ENCODE results near the gene ZNF274.

The ZNF274 gene

GRCh38 chr19:58203814-58204475 is 21.1 kb downstream of the ZNF274 start:
- no peaks in the 10 kb centered on the region for H3K4me1 Mint-ChIP-seq
- H3K36me3 Mint-ChIP-seq (ENCODE audit: low read depth) = peaks cover 98% of the 10 kb centered on the region
- no peak overlapping the region for H3K27ac Mint-ChIP-seq
- no peak overlapping the region for H3K4me3 Mint-ChIP-seq
- H3K9me3 Mint-ChIP-seq = peaks cover 87% of the 10 kb centered on the region
- no peak for TF ChIP-seq CTCF (IDR thresholded peaks at IDR 0.05; ENCODE audit: unreplicated experiment in 3 of 3)
- H3K27me3 Mint-ChIP-seq (ENCODE audit: low read depth) = peaks cover 5% of the 10 kb centered on the region

GRCh38 chr19:58204566-58204965 is 21.7 kb downstream of the ZNF274 start:
- no peak for TF ChIP-seq CTCF (IDR thresholded peaks at IDR 0.05; ENCODE audit: unreplicated experiment in 3 of 3)
- no peak overlapping the region for H3K27ac Mint-ChIP-seq
- peaks cover 98% of the 10 kb centered on the region for H3K36me3 Mint-ChIP-seq (ENCODE audit: low read depth)
- peaks cover 90% of the 10 kb centered on the region for H3K9me3 Mint-ChIP-seq
- no peaks in the 10 kb centered on the region for H3K4me1 Mint-ChIP-seq
- H3K27me3 Mint-ChIP-seq (ENCODE audit: low read depth) = peaks cover 5% of the 10 kb centered on the region
- H3K4me3 Mint-ChIP-seq = no peak overlapping the region

GRCh38 chr19:58209577-58209976 is 26.7 kb downstream of the ZNF274 start:
- TF ChIP-seq CTCF (IDR thresholded peaks at IDR 0.05; ENCODE audit: unreplicated experiment in 3 of 3) = no peak
- peaks cover 95% of the 10 kb centered on the region for H3K9me3 Mint-ChIP-seq
- H3K4me1 Mint-ChIP-seq = no peaks in the 10 kb centered on the region
- H3K27me3 Mint-ChIP-seq (ENCODE audit: low read depth) = peaks cover 5% of the 10 kb centered on the region
- H3K27ac Mint-ChIP-seq = no peak overlapping the region
- peaks cover 100% of the 10 kb centered on the region for H3K36me3 Mint-ChIP-seq (ENCODE audit: low read depth)
- no peak overlapping the region for H3K4me3 Mint-ChIP-seq

GRCh38 chr19:58212336-58213074 is 29.6 kb downstream of the ZNF274 start:
- no peaks in the 10 kb centered on the region for H3K4me1 Mint-ChIP-seq

GRCh38 chr19:58213075-58213369 is 30.2 kb downstream of the ZNF274 start:
- no peak for TF ChIP-seq CTCF (IDR thresholded peaks at IDR 0.05; ENCODE audit: unreplicated experiment in 3 of 3)
- H3K27me3 Mint-ChIP-seq (ENCODE audit: low read depth) = peaks cover 2% of the 10 kb centered on the region
- H3K36me3 Mint-ChIP-seq (ENCODE audit: low read depth) = peaks cover 93% of the 10 kb centered on the region
- no peaks in the 10 kb centered on the region for H3K4me1 Mint-ChIP-seq
- no peak overlapping the region for H3K27ac Mint-ChIP-seq
- peaks cover 87% of the 10 kb centered on the region for H3K9me3 Mint-ChIP-seq
- no peak overlapping the region for H3K4me3 Mint-ChIP-seq

More at GRCh38 chr19:58212336-58213074, 29.6 kb downstream of the ZNF274 start:
- H3K27me3 Mint-ChIP-seq (ENCODE audit: low read depth) = peaks cover 5% of the 10 kb centered on the region
- no peak overlapping the region for H3K27ac Mint-ChIP-seq
- no peak overlapping the region for H3K4me3 Mint-ChIP-seq
- H3K9me3 Mint-ChIP-seq = peaks cover 87% of the 10 kb centered on the region
- H3K36me3 Mint-ChIP-seq (ENCODE audit: low read depth) = peaks cover 93% of the 10 kb centered on the region
- no peak for TF ChIP-seq CTCF (IDR thresholded peaks at IDR 0.05; ENCODE audit: unreplicated experiment in 3 of 3)

GRCh38 chr19:58217069-58217481 is 34.2 kb downstream of the ZNF274 start:
- peaks cover 59% of the 10 kb centered on the region for H3K36me3 Mint-ChIP-seq (ENCODE audit: low read depth)
- no peaks in the 10 kb centered on the region for H3K27me3 Mint-ChIP-seq (ENCODE audit: low read depth)
- H3K9me3 Mint-ChIP-seq = peaks cover 66% of the 10 kb centered on the region
- no peak overlapping the region for H3K27ac Mint-ChIP-seq
- no peak for TF ChIP-seq CTCF (IDR thresholded peaks at IDR 0.05; ENCODE audit: unreplicated experiment in 3 of 3)
- no peaks in the 10 kb centered on the region for H3K4me1 Mint-ChIP-seq
- no peak overlapping the region for H3K4me3 Mint-ChIP-seq
